Activated naive CD4-positive, alpha-beta T cell (primary cell): ENCODE measurements around the gene USP16.

Source experiments
- DNase-seq, 4 experiments: peaks; one replicate each; lab custom pipeline; 2025; lab: John Stamatoyannopoulos, UW

Gene USP16

DNA sequence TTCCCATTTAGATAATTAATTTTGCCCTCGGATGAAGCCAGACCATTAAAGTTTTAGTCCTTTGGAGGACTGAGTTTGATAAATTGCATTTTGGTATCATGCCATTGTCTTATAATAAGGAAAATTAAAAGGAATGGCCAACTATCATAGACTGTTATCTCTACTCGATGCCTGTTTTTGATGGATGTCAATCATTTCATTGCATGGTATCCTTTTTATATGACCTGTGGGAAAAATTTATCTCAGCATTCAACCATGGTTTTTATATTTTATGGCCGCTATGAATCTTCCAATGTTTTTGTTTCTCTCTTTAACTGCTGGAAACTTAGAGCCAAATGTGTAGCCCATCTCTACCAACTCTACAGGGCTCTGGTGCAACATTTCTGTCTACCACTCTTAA is 58.8 kb downstream of the USP16 start:
- DNase-seq = no peak

- no peak for DNase-seq
These were observed 59.9 kb downstream of the USP16 start for GRCh38 chr21:29084372-29084771.

- no peak for DNase-seq
These were observed 60.8 kb downstream of the USP16 start for GRCh38 chr21:29085106-29085752.

- DNase-seq = no peak
These were observed 66.6 kb downstream of the USP16 start for GRCh38 chr21:29091033-29091432.

DNA sequence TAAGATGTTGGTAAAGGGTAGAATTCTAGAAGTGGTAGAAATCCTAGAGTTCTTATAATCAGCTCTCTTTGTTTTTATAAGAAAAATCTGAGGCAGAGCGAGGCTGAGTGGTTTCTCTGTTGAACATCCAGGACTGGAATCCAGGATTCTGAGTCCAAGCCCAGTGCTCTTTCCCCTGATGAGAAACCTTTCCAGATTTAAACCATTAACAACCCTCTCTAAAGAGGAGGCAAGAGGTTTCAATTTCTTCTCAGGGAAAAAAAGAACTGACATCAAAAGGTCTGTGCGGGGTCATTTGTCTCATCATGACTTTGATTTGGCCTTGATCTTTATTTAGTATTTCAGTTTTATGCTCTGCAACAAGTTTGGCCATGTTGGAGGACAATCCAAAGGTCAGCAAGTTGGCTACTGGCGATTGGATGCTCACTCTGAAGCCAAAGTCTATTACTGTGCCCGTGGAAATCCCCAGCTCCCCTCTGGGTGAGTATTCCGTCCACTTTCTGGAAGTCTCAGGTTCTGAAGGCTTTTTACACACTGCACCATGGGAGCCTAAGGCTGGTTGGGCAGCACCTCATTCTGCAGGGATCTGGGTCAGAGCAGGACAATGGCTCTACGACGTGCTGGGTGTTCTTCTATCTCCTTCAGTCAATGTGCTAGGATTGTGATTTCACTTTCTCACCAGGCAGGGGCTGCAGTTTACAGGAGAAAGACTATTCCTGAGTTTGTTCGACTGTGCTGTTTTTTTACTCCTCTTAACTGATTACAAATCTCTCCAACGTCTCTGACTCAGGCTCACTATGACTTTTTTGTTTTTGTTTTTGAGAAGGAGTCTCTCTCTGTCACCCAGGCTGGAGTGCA is 67.9 kb downstream of the USP16 start:
- no peak for DNase-seq

DNA sequence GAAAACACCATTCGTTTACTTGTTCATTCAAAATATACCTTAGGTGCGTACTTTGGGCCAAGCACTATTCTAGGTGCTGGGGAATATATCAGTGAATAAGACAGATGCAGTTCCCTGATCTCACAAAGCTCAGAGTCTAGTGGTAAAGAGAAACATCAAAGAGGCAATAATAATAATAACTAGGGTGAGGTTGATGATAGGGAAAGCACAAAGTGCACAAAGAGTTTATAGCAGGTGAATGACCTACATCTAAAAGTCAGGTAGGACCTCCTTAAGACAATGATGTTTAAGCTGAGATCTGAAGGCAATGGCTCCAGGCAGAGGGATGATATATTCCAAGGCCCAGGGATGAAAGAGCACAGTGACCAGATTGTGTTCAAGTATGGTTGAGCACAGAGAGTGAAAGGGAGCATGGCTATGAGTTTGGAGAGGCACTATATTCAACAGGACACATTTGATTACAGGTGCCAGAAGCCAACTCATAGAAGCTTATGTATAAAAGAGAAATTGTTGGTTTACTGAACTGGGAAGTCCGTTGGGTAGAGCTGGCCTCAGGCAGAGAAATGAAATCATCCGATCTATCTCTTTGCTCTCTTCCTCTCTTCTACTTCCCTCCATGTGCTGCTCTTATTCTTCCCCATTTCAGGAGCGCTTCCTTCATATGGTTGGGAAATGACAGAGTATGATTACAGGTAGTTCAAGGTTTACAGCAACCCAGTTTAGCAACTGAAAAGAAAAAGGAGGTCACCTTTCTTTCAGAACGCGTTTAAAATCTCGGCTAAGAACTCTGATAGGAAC is 71.9 kb downstream of the USP16 start:
- DNase-seq = no peak

GRCh38 chr21:29098156-29098555 is 73.7 kb downstream of the USP16 start:
- DNase-seq = no peak

GRCh38 chr21:29102791-29103257 is 78.4 kb downstream of the USP16 start:
- no peak for DNase-seq
